NCI-H82 treated with DMSO at 0.1 percent for 48 hours (cell line): ENCODE data around the gene ANO1.
"Not testable (repeated sequence)": the region's sequence is repeated elsewhere in the genome, so short reads cannot be mapped to it uniquely, and the experiment has no call there.

Experiments
- DNase-seq: peaks from one replicate; lab custom pipeline; 2025; ENCODE audit not compliant: unreplicated experiment; lab: John Stamatoyannopoulos, UW

The ANO1 gene

GRCh38 chr11:70184396-70184795 lies 106.3 kb downstream of the ANO1 start:
- DNase-seq, result no peak

- DNase-seq, result no peak
Observed at GRCh38 chr11:70185348-70186055, 107.4 kb downstream of the ANO1 start.

- no peak for DNase-seq
Observed at GRCh38 chr11:70186420-70186819, 108.3 kb downstream of the ANO1 start.

- DNase-seq, result no peak
Observed at GRCh38 chr11:70186936-70187335, 108.8 kb downstream of the ANO1 start.

- no peak for DNase-seq
Observed at GRCh38 chr11:70187771-70188170, 109.7 kb downstream of the ANO1 start.

- DNase-seq, result no peak
Observed at GRCh38 chr11:70189622-70190021, 111.5 kb downstream of the ANO1 start.

- no peak for DNase-seq
Observed at GRCh38 chr11:70191495-70192140, 113.5 kb downstream of the ANO1 start.

- no peak for DNase-seq
Observed at GRCh38 chr11:70192666-70193410, 114.7 kb downstream of the ANO1 start.

GRCh38 chr11:70193411-70194292 lies 115.5 kb downstream of the ANO1 start:
- no peak for DNase-seq

- DNase-seq, result no peak
Observed at GRCh38 chr11:70194792-70195791, 117.0 kb downstream of the ANO1 start.

- no peak for DNase-seq
Observed at GRCh38 chr11:70200212-70200844, 122.2 kb downstream of the ANO1 start.

GRCh38 chr11:70201047-70201446 lies 122.9 kb downstream of the ANO1 start:
- not testable (repeated sequence) for DNase-seq

- DNase-seq, result no peak
Observed at GRCh38 chr11:70201882-70202861, 124.1 kb downstream of the ANO1 start.

- DNase-seq, result peak; percentile 57
Observed at GRCh38 chr11:70202920-70203750, 125.0 kb downstream of the ANO1 start, which contains the start of gene FADD. FADD (plus strand) TSS chr11:70203296; CDS start chr11:70203460, 164 bp downstream.

- no peak for DNase-seq
Observed at GRCh38 chr11:70203751-70204465, 125.8 kb downstream of the ANO1 start.

GRCh38 chr11:70204466-70204799 lies 126.3 kb downstream of the ANO1 start:
- no peak for DNase-seq
